ENCODE data around the gene INTS3.
A peak's percentile ranks its signal among the peaks of the same experiment; 100 is the strongest.

Gene INTS3

GRCh38 chr1:153749408-153750005 lies 21.7 kb downstream of the INTS3 start:
- peak; percentile 99 for TF ChIP-seq CTCF (IDR thresholded peaks at IDR 0.05; ENCODE audit: low read depth, low read length)
- peak; percentile 58 for DNase-seq (ENCODE audit: extremely low read depth, low read depth)

GRCh38 chr1:153750026-153750995 lies 22.5 kb downstream of the INTS3 start:
- no peak for DNase-seq (ENCODE audit: extremely low read depth, low read depth)
- no peak; the same call in 1 of the 2 replicates for TF ChIP-seq CTCF (IDR thresholded peaks at IDR 0.05; ENCODE audit: low read depth, low read length)

- DNase-seq (ENCODE audit: extremely low read depth, low read depth) = no peak
- TF ChIP-seq CTCF (IDR thresholded peaks at IDR 0.05; ENCODE audit: low read depth, low read length) = no peak
Observed at GRCh38 chr1:153752072-153752471, 24.2 kb downstream of the INTS3 start.

- no peak for DNase-seq (ENCODE audit: extremely low read depth, low read depth)
- TF ChIP-seq CTCF (IDR thresholded peaks at IDR 0.05; ENCODE audit: low read depth, low read length) = no peak
Observed at GRCh38 chr1:153752571-153753195, 24.8 kb downstream of the INTS3 start.

- no peak for TF ChIP-seq CTCF (IDR thresholded peaks at IDR 0.05; ENCODE audit: low read depth, low read length)
- no peak for DNase-seq (ENCODE audit: extremely low read depth, low read depth)
Observed at GRCh38 chr1:153754266-153754665, 26.4 kb downstream of the INTS3 start.

GRCh38 chr1:153760440-153760839 lies 32.6 kb downstream of the INTS3 start:
- no peak for TF ChIP-seq CTCF (IDR thresholded peaks at IDR 0.05; ENCODE audit: low read depth, low read length)

More at GRCh38 chr1:153760440-153760839, 32.6 kb downstream of the INTS3 start:
- DNase-seq (ENCODE audit: extremely low read depth, low read depth) = no peak

Data from AG09319 (cell line).